Kidney (tissue), 14 donors: ENCODE measurements around the gene SRBD1. TPM values are rescaled to one million over a fixed set of nuclear protein-coding genes. Genes with fewer than 3 reads are reported as not detected.

ENCODE experiments used
- DNase-seq, 5 donors: peaks; one replicate each; pipeline ENCODE4 v3.0.0-alpha.2; 2013 to 2020
- FAIRE-seq: peaks from 2 replicates; lab custom pipeline; 2012; peaks lifted over from hg19 to GRCh38; lab: Jason Lieb, UNC
- H3K27ac ChIP-seq, 2 donors: one replicate each; pipeline ENCODE4 v1.7.0; 2013; ENCODE audit warnings: low read depth in 2 of 2, low read length in 2 of 2, inconsistent platforms in 1 of 2
- H3K27me3 ChIP-seq: one replicate; pipeline ENCODE4 v1.7.1; 2013; ENCODE audit warnings: low read length, inconsistent platforms; ENCODE audit not compliant: control insufficient read depth, insufficient read depth
- H3K36me3 ChIP-seq, 3 donors: one replicate each; pipeline versions ENCODE4 v1.7.0 to v1.7.1; 2013; ENCODE audit warnings: low read length in 3 of 3, control low read depth in 1 of 3, inconsistent platforms in 1 of 3; ENCODE audit not compliant: insufficient read depth in 3 of 3, control insufficient read depth in 2 of 3
- H3K4me1 ChIP-seq, 3 donors: one replicate each; pipeline versions ENCODE4 v1.7.0 to v1.7.1; 2013; ENCODE audit warnings: low read length in 3 of 3, inconsistent platforms in 1 of 3, low read depth in 1 of 3; ENCODE audit not compliant: control insufficient read depth in 2 of 3, insufficient read depth in 2 of 3
- H3K4me3 ChIP-seq, 3 donors: one replicate each; pipeline versions ENCODE4 v1.7.0 to v1.8.1; 2013; ENCODE audit warnings: low read length in 3 of 3, control low read depth in 1 of 3, inconsistent platforms in 1 of 3
- H3K9ac ChIP-seq, 3 donors: one replicate each; pipeline versions ENCODE4 v1.7.0 to v1.7.1; 2013; ENCODE audit warnings: low read length in 3 of 3, control low read depth in 1 of 3, inconsistent platforms in 1 of 3
- H3K9me3 ChIP-seq, 3 donors: one replicate each; pipeline versions ENCODE4 v1.7.0 to v1.7.1; 2013; ENCODE audit warnings: low read length in 3 of 3, control low read depth in 1 of 3, inconsistent platforms in 1 of 3; ENCODE audit not compliant: control insufficient read depth in 2 of 3, insufficient read depth in 1 of 3
- CTCF ChIP-seq: IDR thresholded peaks from 3 replicates; pipeline ENCODE4 v1.5.1; 2012; ENCODE audit warnings: mild to moderate bottlenecking, moderate library complexity, borderline replicate concordance; ENCODE audit not compliant: insufficient read depth; ENCODE audit errors: extremely low read depth
- intact Hi-C: fragments of 100-400 bp; cut with DNase I; formaldehyde crosslinking; loops from one replicate; pipeline ENCODE4 v1.11.1; 2022
- polyA plus RNA-seq: library from polyadenylated mRNA; stranded (reverse); fragments of 350-450 nt; fragmentation: Illumina TruSeq; extraction: RNeasy Lipid Tissue Mini Kit (QIAGEN cat#74804); gene quantifications from one replicate; pipeline ENCODE4 v1.2.3, GENCODE V29; 2014; ENCODE audit warnings: low read depth, low replicate concordance; ENCODE audit not compliant: insufficient read depth
- total RNA-seq: library from RNA; stranded (reverse); fragmentation: NEBNext Ultra II Directional; extraction: Animal tissue kit (Norgen Biotek cat#: 25700); gene quantifications from one replicate; pipeline ENCODE4 v1.2.1, GENCODE V29; 2021
- donor health status: control.
- donor health status: control.
- donor health status: control.
- donor health status: control.
- donor health status: control.
- donor health status: DM: yes; HTN: yes; CAD: no.
- donor health status: Normal renal cell carcinoma (clear cell type).

The SRBD1 gene
- total and polyA plus RNA-seq, 2 donors from 2014 or later: 5.4 to 19.5 TPM

DNA sequence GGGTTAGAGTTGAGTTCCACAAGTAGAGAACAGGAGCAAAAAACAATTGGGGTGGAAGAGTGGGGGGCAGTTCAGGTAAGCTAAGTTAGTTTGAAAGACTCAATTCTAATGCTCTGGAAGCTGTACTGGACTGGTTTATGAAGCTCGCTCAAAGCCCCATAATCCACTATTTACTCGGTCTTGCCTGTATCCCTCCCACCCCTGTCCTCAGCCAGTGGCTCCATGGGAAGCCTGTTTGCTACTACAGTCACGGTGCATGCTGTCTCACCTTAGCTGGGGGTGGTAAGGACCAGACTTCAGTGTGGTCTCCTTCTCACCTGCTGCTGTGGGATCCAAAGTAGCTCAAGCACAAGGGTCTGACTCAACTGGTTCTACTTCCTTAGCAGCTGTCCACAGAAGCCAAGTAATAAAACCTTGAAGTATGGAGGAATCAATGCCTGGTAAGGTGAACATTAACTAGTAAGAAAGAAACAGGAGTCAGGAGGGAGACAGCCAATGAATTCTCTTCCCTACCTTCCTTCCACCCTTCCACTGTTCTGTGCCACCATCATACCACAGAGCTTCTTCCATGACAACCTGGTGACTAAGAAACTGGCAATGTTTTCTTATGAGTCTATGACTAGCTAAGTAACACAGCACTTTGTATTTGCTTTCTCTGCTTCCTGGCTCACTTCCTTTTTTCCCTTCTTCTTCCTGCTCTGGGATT is 230.8 kb downstream of the SRBD1 start:
- intact Hi-C loops: no loop called here
- Histone ChIP-seq H3K4me3 (no peak overlapping the region), H3K9me3 (peaks cover 0 to 5% (median 0%) of the 10 kb centered on the region in 3 donors), H3K36me3 (no peaks in the 10 kb centered on the region), H3K27ac (no peak overlapping the region), H3K9ac (no peak overlapping the region), H3K4me1 (no peaks in the 10 kb centered on the region), H3K27me3 (no peaks in the 10 kb centered on the region)
- DNase-seq (no peak), FAIRE-seq (no peak)
- TF ChIP-seq CTCF: no peak

GRCh38 chr2:45379399-45380087 is 231.5 kb downstream of the SRBD1 start:
- H3K4me3 ChIP-seq: no peak overlapping the region
- no peaks in the 10 kb centered on the region for H3K27me3 ChIP-seq
- intact Hi-C loops: no loop called here
- peaks cover 0 to 5% (median 0%) of the 10 kb centered on the region in 3 donors for H3K9me3 ChIP-seq
- H3K36me3 ChIP-seq: no peaks in the 10 kb centered on the region
- H3K9ac ChIP-seq: no peak overlapping the region
- no peak for TF ChIP-seq CTCF
- DNase-seq: no peak
- H3K27ac ChIP-seq: no peak overlapping the region
- FAIRE-seq: no peak
- H3K4me1 ChIP-seq: no peaks in the 10 kb centered on the region

DNA sequence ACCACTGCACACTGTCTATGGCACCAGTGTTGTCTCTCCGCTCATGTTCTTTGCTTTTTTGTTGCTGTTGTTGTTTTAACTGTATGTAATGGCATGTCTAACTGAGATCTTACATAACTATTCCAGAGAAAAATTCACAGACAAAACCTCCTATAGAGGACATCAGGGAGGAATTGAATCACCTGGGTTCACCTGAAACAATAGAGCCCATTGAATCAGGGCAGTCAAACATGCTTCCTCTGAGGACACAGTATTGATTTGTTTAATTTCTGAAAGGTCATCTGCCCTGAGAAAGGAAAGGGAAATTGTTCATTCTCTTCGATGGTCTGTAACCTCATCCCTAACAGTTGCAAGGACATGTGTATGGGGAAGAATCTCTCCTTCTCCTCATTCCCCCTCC is 237.5 kb downstream of the SRBD1 start:
- peaks cover 0 to 5% (median 0%) of the 10 kb centered on the region in 3 donors for H3K9me3 ChIP-seq
- H3K27me3 ChIP-seq: no peaks in the 10 kb centered on the region
- TF ChIP-seq CTCF: no peak
- no peak overlapping the region for H3K9ac ChIP-seq
- no peaks in the 10 kb centered on the region for H3K4me1 ChIP-seq
- DNase-seq (no peak), FAIRE-seq (no peak)
- H3K27ac ChIP-seq: no peak overlapping the region
- H3K36me3 ChIP-seq: no peaks in the 10 kb centered on the region
- H3K4me3 ChIP-seq: no peak overlapping the region
- intact Hi-C loops: no loop called here
